KOPT-K1 (cell line): Measurements from ENCODE around the gene PRR19.
"Not testable (repeated sequence)": the region's sequence is repeated elsewhere in the genome, so short reads cannot be mapped to it uniquely, and the experiment has no call there.

Source experiments
- H3K27ac ChIP-seq: fragments of 200-600 bp; sonication (generic); 2 replicates; pipeline ENCODE4 v1.5.1; 2016; ENCODE audit warnings: antibody characterized with exemption, mild to moderate bottlenecking, low read depth, low read length; ENCODE audit not compliant: poor library complexity, severe bottlenecking
- H3K36me3 ChIP-seq: fragments of 200-600 bp; sonication (generic); 2 replicates; pipeline ENCODE4 v1.5.1; 2017; ENCODE audit warnings: antibody characterized with exemption, mild to moderate bottlenecking, low read length, moderate library complexity; ENCODE audit not compliant: insufficient read depth
- H3K9me3 ChIP-seq: fragments of 200-600 bp; sonication (generic); 2 replicates; pipeline ENCODE4 v1.5.1; 2017; ENCODE audit warnings: antibody characterized with exemption, low read length, mild to moderate bottlenecking; ENCODE audit not compliant: insufficient read depth, poor library complexity, severe bottlenecking

Gene PRR19

GRCh38 chr19:42301646-42302203 is at the start of gene PRR19:
Gene PRR19 (plus strand): TSS chr19:42302132. CDS start chr19:42309585, 7,453 bp downstream.
- no peaks in the 10 kb centered on the region for H3K9me3 ChIP-seq
- H3K27ac ChIP-seq: peak within 1 kb of the TSS; percentile 78
- H3K36me3 ChIP-seq: peaks cover 25% of the 10 kb centered on the region

DNA sequence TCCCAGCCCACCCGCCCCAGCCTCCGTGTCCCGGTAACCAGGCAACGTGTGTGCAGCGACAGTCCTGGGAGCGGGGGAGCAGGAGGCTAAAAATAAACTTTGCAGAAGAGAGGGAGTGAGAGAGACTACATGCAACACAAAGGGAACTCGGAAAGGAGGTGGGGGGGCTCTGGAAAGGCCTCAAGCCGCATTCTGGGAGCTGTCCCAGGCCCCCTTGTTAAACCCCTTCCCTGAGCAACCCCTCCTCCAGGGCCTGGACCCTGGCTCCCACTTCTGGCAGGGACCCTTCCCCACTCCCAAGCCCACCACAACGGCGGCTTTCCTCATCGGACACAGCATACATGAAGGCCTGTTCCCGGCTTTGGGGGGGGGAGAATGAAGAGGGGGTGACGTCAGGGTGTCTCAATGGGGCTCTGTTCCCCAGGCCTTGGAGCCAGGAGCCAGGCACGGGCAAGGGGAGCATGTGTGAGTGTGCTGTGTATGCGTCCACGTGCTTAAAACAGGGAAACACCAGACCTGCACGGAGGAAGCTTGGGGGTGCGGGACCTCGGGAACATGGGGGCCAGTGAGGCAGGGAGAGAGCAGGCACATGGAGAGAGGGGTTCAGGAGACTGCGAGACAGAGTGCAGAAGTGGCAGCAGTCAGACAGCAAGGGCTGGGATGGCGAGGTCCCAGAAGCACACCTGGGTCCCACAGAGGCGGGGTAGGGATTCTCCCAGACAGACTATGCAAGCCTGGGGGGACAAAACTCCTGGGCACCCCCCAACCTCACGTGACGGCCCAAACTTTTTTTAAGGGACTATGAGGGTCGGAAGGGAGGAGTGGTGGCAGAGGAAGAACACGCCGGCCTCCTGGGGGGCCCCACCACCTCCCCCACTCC is 49.3 kb upstream of the PRR19 start:
- H3K9me3 ChIP-seq: no peaks in the 10 kb centered on the region
- H3K27ac ChIP-seq: peak overlapping the region; percentile 95
- peaks cover 26% of the 10 kb centered on the region; the same call in 1 of the 2 replicates for H3K36me3 ChIP-seq

DNA sequence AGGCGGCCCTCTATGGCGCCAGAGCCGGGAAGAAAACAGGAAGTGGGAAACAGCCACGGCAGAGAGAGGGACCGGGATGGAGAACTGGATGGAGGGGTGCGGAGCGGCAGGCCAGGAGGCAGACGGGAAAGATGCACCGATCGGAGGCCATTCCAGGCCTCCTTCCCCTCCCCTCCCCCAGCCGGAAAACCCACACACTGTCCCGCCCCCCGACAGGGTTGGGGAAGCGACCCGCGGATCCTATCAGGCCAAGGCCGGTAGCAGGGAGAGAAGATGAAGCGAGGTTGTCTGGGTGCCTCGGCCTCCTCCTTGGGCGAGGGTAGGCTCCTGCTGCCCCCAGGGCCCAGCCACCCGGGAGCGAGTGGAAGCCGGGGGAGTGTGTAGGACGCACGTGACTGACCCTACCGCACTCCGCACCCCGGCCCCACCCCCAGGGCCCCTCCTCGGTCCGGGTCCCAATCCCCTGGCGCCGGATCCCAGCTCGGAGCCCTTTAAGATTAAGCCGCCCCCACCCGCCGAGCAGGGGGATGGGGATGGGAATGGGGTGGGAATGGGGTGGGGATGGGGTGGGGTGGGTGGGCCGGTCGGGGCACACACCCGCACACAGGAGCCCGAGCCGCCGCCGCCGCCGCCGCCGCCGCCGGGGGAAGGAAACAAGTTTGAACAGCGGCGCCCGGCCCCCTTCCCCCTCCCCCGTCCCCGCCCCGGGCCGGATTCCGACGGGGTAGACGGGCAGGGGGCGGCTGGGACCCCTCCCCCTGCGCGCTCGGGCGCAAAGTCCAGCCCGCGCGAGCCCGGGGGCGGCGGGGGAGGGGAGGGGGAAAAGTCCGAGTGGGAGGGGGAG is 48.5 kb upstream of the PRR19 start:
- peaks cover 24% of the 10 kb centered on the region; the same call in 1 of the 2 replicates for H3K36me3 ChIP-seq
- H3K27ac ChIP-seq: peak overlapping the region; percentile 95
- no peaks in the 10 kb centered on the region for H3K9me3 ChIP-seq

GRCh38 chr19:42254089-42254849 is 47.7 kb upstream of the PRR19 start:
- H3K9me3 ChIP-seq: no peaks in the 10 kb centered on the region
- peaks cover 17% of the 10 kb centered on the region; the same call in 1 of the 2 replicates for H3K36me3 ChIP-seq
- peak overlapping the region; percentile 95 for H3K27ac ChIP-seq

- H3K27ac ChIP-seq: peak within 1 kb of the TSS; percentile 95
- H3K36me3 ChIP-seq: peaks cover 8% of the 10 kb centered on the region; the same call in 1 of the 2 replicates
- no peaks in the 10 kb centered on the region for H3K9me3 ChIP-seq
Observed at GRCh38 chr19:42254850-42255765, 46.8 kb upstream of the PRR19 start, which contains the start of gene ERF. Gene ERF (minus strand): TSS chr19:42255128. CDS start chr19:42254999, 129 bp downstream.

- H3K36me3 ChIP-seq: no peaks in the 10 kb centered on the region
- no peak overlapping the region for H3K27ac ChIP-seq
- no peaks in the 10 kb centered on the region for H3K9me3 ChIP-seq
Observed at GRCh38 chr19:42255766-42256745, 45.9 kb upstream of the PRR19 start.

- not testable (repeated sequence) for H3K27ac ChIP-seq, H3K36me3 ChIP-seq, H3K9me3 ChIP-seq
Observed at GRCh38 chr19:42257842-42258241, 44.1 kb upstream of the PRR19 start.

- Histone ChIP-seq H3K36me3 (no peaks in the 10 kb centered on the region), H3K9me3 (no peaks in the 10 kb centered on the region), H3K27ac (no peak overlapping the region)
Observed at GRCh38 chr19:42261763-42262162, 40.2 kb upstream of the PRR19 start.

- not testable (repeated sequence) for H3K27ac ChIP-seq, H3K36me3 ChIP-seq, H3K9me3 ChIP-seq
Observed at GRCh38 chr19:42266105-42266504, 35.8 kb upstream of the PRR19 start.

DNA sequence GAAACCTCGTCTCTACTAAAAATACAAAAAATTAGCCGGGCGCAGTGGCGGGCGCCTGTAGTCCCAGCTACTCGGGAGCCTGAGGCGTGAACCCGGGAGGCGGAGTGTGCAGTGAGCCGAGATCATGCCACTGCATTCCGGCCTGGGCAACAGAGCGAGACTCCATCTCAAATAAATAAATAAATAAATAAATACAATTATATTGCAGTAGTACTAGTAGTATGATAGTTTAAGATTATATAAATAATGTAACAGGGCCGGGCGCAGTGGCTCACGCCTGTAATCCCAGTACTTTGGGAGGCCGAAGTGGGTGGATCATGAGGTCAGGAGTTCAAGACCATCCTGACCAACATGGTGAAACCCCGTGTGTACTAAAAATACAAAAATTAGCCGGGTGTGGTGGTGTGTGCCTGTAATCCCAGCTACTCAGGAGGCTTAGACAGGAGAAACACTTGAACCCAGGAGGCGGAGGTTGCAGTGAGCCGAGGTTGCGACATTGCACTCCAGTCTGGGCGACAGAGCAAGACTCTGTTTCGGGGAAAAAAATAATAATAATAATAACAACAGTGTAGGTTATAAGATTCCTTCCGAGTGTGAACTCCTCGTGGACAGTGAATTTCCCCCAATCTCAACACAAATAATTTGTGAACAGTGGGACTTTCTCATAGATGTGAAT is 34.9 kb upstream of the PRR19 start:
- H3K9me3 ChIP-seq, H3K36me3 ChIP-seq, H3K27ac ChIP-seq: not testable (repeated sequence)

GRCh38 chr19:42267644-42268141 is 34.2 kb upstream of the PRR19 start:
- peak overlapping the region; percentile 93 for H3K27ac ChIP-seq
- peaks cover 1% of the 10 kb centered on the region; the same call in 1 of the 2 replicates for H3K36me3 ChIP-seq
- no peaks in the 10 kb centered on the region for H3K9me3 ChIP-seq

- Histone ChIP-seq H3K36me3 (peaks cover 7% of the 10 kb centered on the region; the same call in 1 of the 2 replicates), H3K9me3 (no peaks in the 10 kb centered on the region), H3K27ac (peak overlapping the region; percentile 93)
Observed at GRCh38 chr19:42268142-42268703, 33.7 kb upstream of the PRR19 start.
